CD14-positive monocyte (primary cell): ENCODE results near the gene ILF2. TPM values are rescaled to one million over a fixed set of nuclear protein-coding genes. Genes with fewer than 3 reads are reported as not detected.
"Not testable (repeated sequence)": the region's sequence is repeated elsewhere in the genome, so short reads cannot be mapped to it uniquely, and the experiment has no call there.

Experiments used
- DNase-seq, 3 donors: peaks; one replicate each; pipeline ENCODE4 v3.0.0-alpha.2; 2011 to 2022
- H2AFZ ChIP-seq: 2 replicates; pipeline ENCODE4 v1.6.0; 2012; ENCODE audit warnings: mild to moderate bottlenecking, low read depth, low read length, inconsistent platforms; ENCODE audit not compliant: insufficient read depth, poor library complexity, severe bottlenecking
- H3K27ac ChIP-seq, 2 donors: 1 replicate in 1 of 2; 2 replicates in 1 of 2; pipeline ENCODE4 v1.5.1; 2012 to 2013; ENCODE audit warnings: low read length in 2 of 2, control low read depth in 1 of 2, inconsistent platforms in 1 of 2, low read depth in 1 of 2, mild to moderate bottlenecking in 1 of 2
- H3K27me3 ChIP-seq, 2 donors: one replicate each; pipeline versions ENCODE4 v1.6.0 to v1.6.1; 2011 to 2013; ENCODE audit warnings: low read length in 2 of 2; ENCODE audit not compliant: control insufficient read depth in 2 of 2, insufficient read depth in 2 of 2
- H3K36me3 ChIP-seq, 2 donors: replicated peaks in 1 of 2; 1 replicate in 1 of 2; 2 replicates in 1 of 2; pipeline versions ENCODE4 v1.5.1 to v1.6.1; 2012 to 2013; ENCODE audit warnings: low read length in 2 of 2, control low read depth in 1 of 2, inconsistent platforms in 1 of 2, mild to moderate bottlenecking in 1 of 2; ENCODE audit not compliant: insufficient read depth in 2 of 2, control insufficient read depth in 1 of 2
- H3K4me1 ChIP-seq, 2 donors: 1 replicate in 1 of 2; 2 replicates in 1 of 2; pipeline versions ENCODE4 v1.5.1 to v1.6.1; 2012 to 2013; ENCODE audit warnings: low read length in 2 of 2, control low read depth in 1 of 2, inconsistent platforms in 1 of 2, mild to moderate bottlenecking in 1 of 2, moderate library complexity in 1 of 2; ENCODE audit not compliant: insufficient read depth in 2 of 2, control insufficient read depth in 1 of 2
- H3K4me2 ChIP-seq: replicated peaks from 2 replicates; pipeline ENCODE3; 2012; ENCODE audit warnings: low read length, moderate library complexity, mild to moderate bottlenecking; ENCODE audit not compliant: poor library complexity, severe bottlenecking; ENCODE audit errors: extremely low read depth
- H3K4me3 ChIP-seq, 3 experiments: fragments of 200-600 bp in 1 of 3; sonication (generic) in 1 of 3; replicated peaks in 1 of 3; 1 replicate in 2 of 3; 2 replicates in 1 of 3; pipeline ENCODE4 v1.5.1; 2011 to 2013; ENCODE audit warnings: low read length in 3 of 3, mild to moderate bottlenecking in 3 of 3, control low read depth in 2 of 3, low read depth in 2 of 3, inconsistent platforms in 1 of 3, moderate library complexity in 1 of 3
- H3K79me2 ChIP-seq: 2 replicates; pipeline ENCODE4 v1.6.0; 2012; ENCODE audit warnings: mild to moderate bottlenecking, control low read depth, inconsistent platforms, low read length, moderate library complexity; ENCODE audit not compliant: insufficient read depth
- H3K9ac ChIP-seq: 2 replicates; pipeline ENCODE4 v1.6.0; 2017; ENCODE audit warnings: low read length, mild to moderate bottlenecking; ENCODE audit not compliant: insufficient read depth, poor library complexity, severe bottlenecking
- H3K9me3 ChIP-seq, 2 donors: replicated peaks in 1 of 2; 1 replicate in 1 of 2; 2 replicates in 1 of 2; pipeline versions ENCODE4 v1.5.1 to v1.6.1; 2012 to 2013; ENCODE audit warnings: low read length in 2 of 2, control low read depth in 1 of 2; ENCODE audit not compliant: control insufficient read depth in 1 of 2, insufficient read depth in 1 of 2
- H4K20me1 ChIP-seq: 2 replicates; pipeline ENCODE4 v1.6.0; 2012; ENCODE audit warnings: mild to moderate bottlenecking, low read length, control low read depth, moderate library complexity; ENCODE audit not compliant: insufficient read depth
- H3K27ac Mint-ChIP-seq, 7 donors: one replicate each; pipeline ENCODE4 v1.8.0; 2020; ENCODE audit warnings: mild to moderate bottlenecking in 7 of 7, mixed read lengths in 7 of 7, moderate library complexity in 6 of 7, inconsistent platforms in 2 of 7
- H3K27me3 Mint-ChIP-seq, 3 donors: one replicate each; pipeline ENCODE4 v1.8.0; 2021 to 2022; ENCODE audit warnings: low read depth in 3 of 3, mild to moderate bottlenecking in 3 of 3, mixed read lengths in 3 of 3, moderate library complexity in 3 of 3, inconsistent platforms in 1 of 3
- H3K36me3 Mint-ChIP-seq, 2 donors: one replicate each; pipeline ENCODE4 v1.8.0; 2020; ENCODE audit warnings: mixed read lengths in 2 of 2, inconsistent platforms in 1 of 2, mild to moderate bottlenecking in 1 of 2
- H3K4me1 Mint-ChIP-seq: one replicate; pipeline ENCODE4 v1.8.0; 2020; ENCODE audit warnings: mild to moderate bottlenecking, mixed read lengths
- H3K4me3 Mint-ChIP-seq, 2 donors: one replicate each; pipeline ENCODE4 v1.8.0; 2020; ENCODE audit warnings: mild to moderate bottlenecking in 2 of 2, mixed read lengths in 2 of 2, moderate library complexity in 1 of 2
- H3K9me3 Mint-ChIP-seq, 7 donors: one replicate each; pipeline ENCODE4 v1.8.0; 2020 to 2022; ENCODE audit warnings: mixed read lengths in 7 of 7, mild to moderate bottlenecking in 6 of 7, moderate library complexity in 6 of 7, inconsistent platforms in 2 of 7
- WGBS: methylation state at CpG from one replicate; pipeline ENCODE4 v1.1.5; 2013; ENCODE audit warnings: missing lambda C conversion rate; ENCODE audit not compliant: insufficient coverage; 5-methylcytosine and 5-hydroxymethylcytosine counted together
- intact Hi-C, 2 donors: fragments of 100-400 bp; cut with micrococcal nuclease; formaldehyde crosslinking; loops; one replicate each; pipeline versions ENCODE4 v1.15.0 to v1.15.1; 2023
- polyA minus RNA-seq: library from RNA; depleted of rRNA, polyadenylated mRNA; stranded (reverse); fragments of >200 nt; gene quantifications from 2 replicates; pipeline ENCODE4 v1.2.3, GENCODE V29; 2012
- polyA plus RNA-seq, 3 donors: library from polyadenylated mRNA; depleted of rRNA in 1 of 3; unstranded in 2 of 3; stranded (reverse) in 1 of 3; fragments of 300-500 nt in 2 of 3; fragments of >200 nt in 1 of 3; fragmentation: Illumina TruSeq in 2 of 3; gene quantifications; 1 replicate in 2 of 3; 2 replicates in 1 of 3; pipeline ENCODE4 v1.2.3, GENCODE V29; 2012 to 2021
- total RNA-seq, 12 experiments: library from RNA in 1 of 12; stranded (reverse) in 1 of 12; fragments of 120-200 nt in 1 of 12; gene quantifications; one replicate each; pipeline ENCODE4 v1.2.4 and lab custom pipeline; 2013 to 2026; ENCODE audit warnings: mixed read lengths in 6 of 12, inconsistent platforms in 1 of 12
- TF ChIP-seq, protein P1 (sequence below): fragments of 200-600 bp; IDR thresholded peaks from one replicate; pipeline ENCODE4 v1.8.0; 2022; ENCODE audit warnings: antibody characterized with exemption, mild to moderate bottlenecking

Gene ILF2
- 121 TPM for total RNA-seq (2013)
- 100 to 1,000 TPM; 103 to 118 (median 115) TPM for polyA plus RNA-seq
- polyA minus RNA-seq: 42.0 and 74.4 TPM in 2 replicates
- 86.3 to 173 (median 110) reads per million in 11 experiments for total RNA-seq (lab: John Stamatoyannopoulos, UW)

DNA sequence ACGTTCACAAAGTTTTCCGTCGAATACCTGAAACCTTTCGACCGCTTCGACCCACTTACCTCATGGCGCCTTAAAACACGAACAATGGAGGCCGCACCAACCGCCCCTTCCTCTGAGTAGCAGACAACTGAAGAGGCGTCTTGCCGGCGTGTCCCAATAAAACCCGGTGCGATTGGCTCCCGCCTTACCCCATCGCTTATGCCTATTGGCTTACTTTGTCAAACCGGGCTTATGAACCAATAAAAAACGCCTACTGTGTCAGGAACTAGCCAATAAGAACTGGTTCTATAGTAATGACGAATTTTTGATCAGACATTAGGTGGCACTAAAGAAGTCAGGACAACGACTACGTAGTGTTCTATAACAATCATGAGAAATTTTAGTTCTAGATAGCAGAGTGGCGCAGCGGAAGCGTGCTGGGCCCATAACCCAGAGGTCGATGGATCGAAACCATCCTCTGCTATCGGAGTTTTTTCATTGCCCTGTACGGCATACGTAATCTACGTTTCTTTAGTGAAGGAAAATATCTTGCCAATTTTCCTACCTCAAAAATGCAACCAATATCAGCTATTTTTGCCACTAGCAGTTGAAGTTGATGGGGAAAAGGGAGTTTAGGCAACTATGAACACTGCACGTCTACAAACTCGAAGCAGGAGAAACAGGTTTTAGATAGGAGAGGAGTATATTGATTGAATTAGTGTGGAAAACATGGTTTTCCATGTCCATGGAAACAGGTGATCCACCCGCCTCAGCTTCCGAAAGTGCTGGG lies at the start of gene ILF2:
Gene ILF2 (minus strand): TSS at position 135 of the 769 bp plus-strand sequence. CDS start 71 bp downstream, at position 64.
- Mint-ChIP-seq H3K4me3 (no peak within 1 kb of the TSS), H3K9me3 (no peaks in the 10 kb centered on the region), H3K27me3 (no peaks in the 10 kb centered on the region), H3K36me3 (peaks cover 29 to 35% of the 10 kb centered on the region in 2 donors), H3K27ac (peak within 1 kb of the TSS in 3 of 7 donors; percentile 17 to 78 (median 59)), H3K4me1 (peaks cover 17% of the 10 kb centered on the region)
- Histone ChIP-seq H3K79me2 (peaks cover 39% of the 10 kb centered on the region), H3K27me3 (no peaks in the 10 kb centered on the region), H3K4me1 (peaks cover 9 to 18% of the 10 kb centered on the region in 2 donors), H3K4me2 (peak within 1 kb of the TSS; percentile 92), H4K20me1 (no peaks in the 10 kb centered on the region), H3K36me3 (peaks cover 21 to 36% of the 10 kb centered on the region in 2 donors), H2AFZ (peak within 1 kb of the TSS; percentile 69), H3K4me3 (peak within 1 kb of the TSS; percentile 90 to 95 (median 93)), H3K9ac (peak within 1 kb of the TSS; percentile 85), H3K9me3 (no peaks in the 10 kb centered on the region), H3K27ac (peak within 1 kb of the TSS; percentile 81 to 88)
- intact Hi-C loops: loop anchor here in 1 of 2 donors (1.0 to 5.0 kb wide), 3 partner anchors 12 to 56 kb away; partner anchors contain the start of gene CHTOP
- TF ChIP-seq, protein P1, sequence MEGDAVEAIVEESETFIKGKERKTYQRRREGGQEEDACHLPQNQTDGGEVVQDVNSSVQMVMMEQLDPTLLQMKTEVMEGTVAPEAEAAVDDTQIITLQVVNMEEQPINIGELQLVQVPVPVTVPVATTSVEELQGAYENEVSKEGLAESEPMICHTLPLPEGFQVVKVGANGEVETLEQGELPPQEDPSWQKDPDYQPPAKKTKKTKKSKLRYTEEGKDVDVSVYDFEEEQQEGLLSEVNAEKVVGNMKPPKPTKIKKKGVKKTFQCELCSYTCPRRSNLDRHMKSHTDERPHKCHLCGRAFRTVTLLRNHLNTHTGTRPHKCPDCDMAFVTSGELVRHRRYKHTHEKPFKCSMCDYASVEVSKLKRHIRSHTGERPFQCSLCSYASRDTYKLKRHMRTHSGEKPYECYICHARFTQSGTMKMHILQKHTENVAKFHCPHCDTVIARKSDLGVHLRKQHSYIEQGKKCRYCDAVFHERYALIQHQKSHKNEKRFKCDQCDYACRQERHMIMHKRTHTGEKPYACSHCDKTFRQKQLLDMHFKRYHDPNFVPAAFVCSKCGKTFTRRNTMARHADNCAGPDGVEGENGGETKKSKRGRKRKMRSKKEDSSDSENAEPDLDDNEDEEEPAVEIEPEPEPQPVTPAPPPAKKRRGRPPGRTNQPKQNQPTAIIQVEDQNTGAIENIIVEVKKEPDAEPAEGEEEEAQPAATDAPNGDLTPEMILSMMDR: no peak
- peak; percentile 98 to 100 (median 99) for DNase-seq
- under 1% methylated on average over 28 of the region's 35 CpGs for WGBS

DNA sequence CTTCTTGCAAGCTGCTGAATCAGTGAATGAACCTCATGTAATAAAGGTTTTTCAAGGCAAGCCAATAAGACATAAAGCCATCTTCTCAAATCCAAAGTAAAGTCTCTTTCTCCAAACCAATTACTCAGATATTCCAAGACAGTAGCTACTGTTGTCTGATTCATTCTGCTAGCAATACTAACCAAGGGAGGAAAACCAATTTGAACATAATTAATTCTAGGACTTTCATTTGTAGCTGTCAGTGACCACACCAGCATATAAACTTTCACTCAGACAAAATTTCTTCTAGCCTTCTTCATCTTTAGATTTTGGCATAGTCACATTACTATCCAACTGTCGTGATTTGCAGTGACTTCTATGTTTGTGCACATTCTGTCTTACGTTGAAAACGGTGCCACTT lies 46.5 kb upstream of the ILF2 start:
- H3K9me3 ChIP-seq: no peaks in the 10 kb centered on the region
- TF ChIP-seq, protein P1: no peak
- Mint-ChIP-seq H3K27ac (no peak overlapping the region), H3K9me3 (peaks cover 0 to 2% (median 0%) of the 10 kb centered on the region in 7 donors), H3K4me3 (no peak overlapping the region), H3K27me3 (peaks cover 0 to 9% (median 2%) of the 10 kb centered on the region in 3 donors), H3K36me3 (no peaks in the 10 kb centered on the region), H3K4me1 (no peaks in the 10 kb centered on the region)
- no peaks in the 10 kb centered on the region for H3K36me3 ChIP-seq
- DNase-seq: no peak
- no CpG with 5 or more reads among the region's 3 CpGs for WGBS
- intact Hi-C loops: no loop called here
- H3K4me3 ChIP-seq: no peak overlapping the region
- no peak overlapping the region for H3K27ac ChIP-seq
- no peaks in the 10 kb centered on the region for H4K20me1 ChIP-seq
- no peaks in the 10 kb centered on the region for H3K27me3 ChIP-seq
- no peak overlapping the region for H2AFZ ChIP-seq
- H3K79me2 ChIP-seq: no peaks in the 10 kb centered on the region
- H3K9ac ChIP-seq: no peak overlapping the region
- H3K4me1 ChIP-seq: no peaks in the 10 kb centered on the region
- no peak overlapping the region for H3K4me2 ChIP-seq

- H3K4me1 ChIP-seq, H3K9me3 Mint-ChIP-seq, H3K4me3 Mint-ChIP-seq, intact Hi-C loops, H3K27ac ChIP-seq, H3K27ac Mint-ChIP-seq, H3K27me3 ChIP-seq, H3K36me3 ChIP-seq, H3K36me3 Mint-ChIP-seq, H3K9me3 ChIP-seq, DNase-seq, H3K79me2 ChIP-seq, H3K9ac ChIP-seq, H2AFZ ChIP-seq, H3K4me1 Mint-ChIP-seq, H4K20me1 ChIP-seq, H3K4me2 ChIP-seq, H3K4me3 ChIP-seq: not testable (repeated sequence)
- H3K27me3 Mint-ChIP-seq: peaks cover 0 to 11% (median 2%) of the 10 kb centered on the region in 3 donors
- no CpG with 5 or more reads among the region's 5 CpGs for WGBS
Measured at GRCh38 chr1:153716211-153716610, 45.4 kb upstream of the ILF2 start.
